Measurements from ENCODE around the gene OXCT2.

- TF ChIP-seq CTCF (IDR thresholded peaks at IDR 0.05; ENCODE audit: insufficient read depth, low read depth, low read length) (no peak), EZH2 (IDR thresholded peaks at IDR 0.05; ENCODE audit: insufficient read depth, low read length) (no peak)
These were observed 13.6 kb downstream of the OXCT2 start for GRCh38 chr1:39757501-39757900.

Data from astrocyte (in vitro differentiated cells and primary cell).